ENCODE measurements around the gene PTBP2.

DNA sequence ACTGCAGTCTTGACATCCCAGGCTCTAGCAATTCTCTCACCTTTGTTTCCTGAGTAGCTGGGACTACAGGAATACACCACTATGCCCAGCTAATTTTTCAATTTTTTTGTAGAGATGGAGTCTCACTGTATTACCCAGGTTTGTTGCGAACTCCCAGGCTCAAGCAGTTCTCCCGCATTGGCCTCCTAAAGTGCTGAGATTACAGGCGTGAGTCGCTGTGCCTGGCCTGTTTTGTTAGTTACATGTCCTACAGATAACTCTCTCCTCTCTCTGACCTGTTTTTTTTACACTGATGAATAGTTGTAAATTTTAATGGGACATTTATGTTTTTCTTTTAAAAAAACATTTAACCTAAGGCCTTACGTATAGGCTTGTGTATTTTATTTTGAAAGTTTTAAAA is 19.8 kb downstream of the PTBP2 start:
- TF ChIP-seq, protein P1, sequence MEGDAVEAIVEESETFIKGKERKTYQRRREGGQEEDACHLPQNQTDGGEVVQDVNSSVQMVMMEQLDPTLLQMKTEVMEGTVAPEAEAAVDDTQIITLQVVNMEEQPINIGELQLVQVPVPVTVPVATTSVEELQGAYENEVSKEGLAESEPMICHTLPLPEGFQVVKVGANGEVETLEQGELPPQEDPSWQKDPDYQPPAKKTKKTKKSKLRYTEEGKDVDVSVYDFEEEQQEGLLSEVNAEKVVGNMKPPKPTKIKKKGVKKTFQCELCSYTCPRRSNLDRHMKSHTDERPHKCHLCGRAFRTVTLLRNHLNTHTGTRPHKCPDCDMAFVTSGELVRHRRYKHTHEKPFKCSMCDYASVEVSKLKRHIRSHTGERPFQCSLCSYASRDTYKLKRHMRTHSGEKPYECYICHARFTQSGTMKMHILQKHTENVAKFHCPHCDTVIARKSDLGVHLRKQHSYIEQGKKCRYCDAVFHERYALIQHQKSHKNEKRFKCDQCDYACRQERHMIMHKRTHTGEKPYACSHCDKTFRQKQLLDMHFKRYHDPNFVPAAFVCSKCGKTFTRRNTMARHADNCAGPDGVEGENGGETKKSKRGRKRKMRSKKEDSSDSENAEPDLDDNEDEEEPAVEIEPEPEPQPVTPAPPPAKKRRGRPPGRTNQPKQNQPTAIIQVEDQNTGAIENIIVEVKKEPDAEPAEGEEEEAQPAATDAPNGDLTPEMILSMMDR (conservative IDR thresholded peaks at IDR 0.05; ENCODE audit: low read length), result no peak
- no peak for TF ChIP-seq EZH2phosphoT487 (IDR thresholded peaks at IDR 0.05; ENCODE audit: borderline replicate concordance)

Data from Loucy (cell line).